ENCODE data around the gene PGAP6. TPM values are rescaled to one million over a fixed set of nuclear protein-coding genes. Genes with fewer than 3 reads are reported as not detected.

PGAP6 gene
- total and polyA plus RNA-seq, 9 of the 15 experiments (the other 6 are each of a cell fraction or from before 2014, with no cell fraction given): 0.45 to 50.2 (median 39.3) TPM

DNA sequence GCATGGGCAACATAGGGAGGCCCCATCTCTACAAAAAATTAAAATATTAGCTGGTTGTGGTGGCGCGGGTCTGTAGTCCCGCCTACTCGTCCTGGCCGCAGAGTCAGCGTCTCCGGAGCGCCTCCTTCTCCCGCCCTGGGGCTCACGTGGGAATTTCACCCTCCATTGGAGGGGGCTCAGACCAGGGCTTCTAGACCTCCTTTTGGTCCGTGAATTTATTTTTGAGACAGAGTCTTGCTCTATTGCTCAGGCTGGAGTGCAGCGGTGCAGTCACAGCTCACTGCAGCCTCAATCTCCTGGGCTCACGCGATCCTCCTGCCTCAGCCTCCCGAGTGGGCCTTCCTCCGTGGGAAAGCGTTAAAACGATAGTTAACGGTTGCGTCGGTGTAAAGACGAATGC, 14.8 kb upstream of the PGAP6 start (continued):
- TF ChIP-seq ZNF766 (CRISPR knock-in tag; conservative IDR thresholded peaks at IDR 0.05) (no peak), HOXB6 (CRISPR knock-in tag; IDR thresholded peaks at IDR 0.05; ENCODE audit: borderline replicate concordance) (no peak), ZNF146 (CRISPR knock-in tag; IDR thresholded peaks at IDR 0.05; ENCODE audit: unreplicated experiment) (no peak), SRF (CRISPR knock-in tag; IDR thresholded peaks at IDR 0.05) (peak in 1 of 2 experiments; percentile 29; a peak in 1 of 4 replicates), FOSL1 (tag; conservative IDR thresholded peaks at IDR 0.05) (no peak), KAT8 (IDR thresholded peaks at IDR 0.05; ENCODE audit: low read depth) (no peak), ZNF282 (CRISPR knock-in tag; IDR thresholded peaks at IDR 0.05) (no peak), XRCC4 (IDR thresholded peaks at IDR 0.05; ENCODE audit: extremely low read depth, insufficient read depth, insufficient read length) (no peak), ZNF253 (CRISPR knock-in tag; conservative IDR thresholded peaks at IDR 0.05) (no peak), WHSC1 (IDR thresholded peaks at IDR 0.05; ENCODE audit: low read length) (no peak), SP2 (IDR thresholded peaks at IDR 0.05; ENCODE audit: extremely low read depth, low read depth, low read length, poor library complexity, severe bottlenecking) (no peak), NR2C1 (IDR thresholded peaks at IDR 0.05) (no peak), NR2C1 (tag; IDR thresholded peaks at IDR 0.05) (no peak), BRCA1 (IDR thresholded peaks at IDR 0.05) (no peak), BRCA1 (CRISPR knock-in tag; IDR thresholded peaks at IDR 0.05) (no peak), CBX3 (IDR thresholded peaks at IDR 0.05; ENCODE audit: borderline replicate concordance in 1 of 2, low read length in 2 of 2) (0 out of 3 replicates have a peak, but pooled peaks of 1 of the 2 experiments have one; percentile 18), PCBP1 (IDR thresholded peaks at IDR 0.05; ENCODE audit: low read depth, low read length, poor library complexity, severe bottlenecking) (no peak), POU5F1 (IDR thresholded peaks at IDR 0.05; ENCODE audit: borderline replicate concordance, low read depth, low read length, partially characterized antibody) (no peak)
- TF ChIP-seq, protein P1, sequence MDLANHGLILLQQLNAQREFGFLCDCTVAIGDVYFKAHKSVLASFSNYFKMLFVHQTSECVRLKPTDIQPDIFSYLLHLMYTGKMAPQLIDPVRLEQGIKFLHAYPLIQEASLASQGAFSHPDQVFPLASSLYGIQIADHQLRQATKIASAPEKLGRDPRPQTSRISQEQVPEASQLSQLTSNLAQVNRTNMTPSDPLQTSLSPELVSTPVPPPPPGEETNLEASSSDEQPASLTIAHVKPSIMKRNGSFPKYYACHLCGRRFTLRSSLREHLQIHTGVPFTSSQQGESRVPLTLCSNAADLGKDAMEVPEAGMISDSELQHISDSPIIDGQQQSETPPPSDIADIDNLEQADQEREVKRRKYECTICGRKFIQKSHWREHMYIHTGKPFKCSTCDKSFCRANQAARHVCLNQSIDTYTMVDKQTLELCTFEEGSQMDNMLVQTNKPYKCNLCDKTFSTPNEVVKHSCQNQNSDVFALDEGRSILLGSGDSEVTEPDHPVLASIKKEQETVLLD (IDR thresholded peaks at IDR 0.05): peak; percentile 92
- TF ChIP-seq, protein P2, sequence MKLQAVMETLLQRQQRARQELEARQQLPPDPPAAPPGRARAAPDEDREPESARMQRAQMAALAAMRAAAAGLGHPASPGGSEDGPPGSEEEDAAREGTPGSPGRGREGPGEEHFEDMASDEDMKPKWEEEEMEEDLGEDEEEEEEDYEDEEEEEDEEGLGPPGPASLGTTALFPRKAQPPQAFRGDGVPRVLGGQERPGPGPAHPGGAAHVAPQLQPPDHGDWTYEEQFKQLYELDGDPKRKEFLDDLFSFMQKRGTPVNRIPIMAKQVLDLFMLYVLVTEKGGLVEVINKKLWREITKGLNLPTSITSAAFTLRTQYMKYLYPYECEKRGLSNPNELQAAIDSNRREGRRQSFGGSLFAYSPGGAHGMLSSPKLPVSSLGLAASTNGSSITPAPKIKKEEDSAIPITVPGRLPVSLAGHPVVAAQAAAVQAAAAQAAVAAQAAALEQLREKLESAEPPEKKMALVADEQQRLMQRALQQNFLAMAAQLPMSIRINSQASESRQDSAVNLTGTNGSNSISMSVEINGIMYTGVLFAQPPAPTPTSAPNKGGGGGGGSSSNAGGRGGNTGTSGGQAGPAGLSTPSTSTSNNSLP (IDR thresholded peaks at IDR 0.05; ENCODE audit: borderline replicate concordance, low read depth, low read length): no peak
- TF ChIP-seq, protein P3, sequence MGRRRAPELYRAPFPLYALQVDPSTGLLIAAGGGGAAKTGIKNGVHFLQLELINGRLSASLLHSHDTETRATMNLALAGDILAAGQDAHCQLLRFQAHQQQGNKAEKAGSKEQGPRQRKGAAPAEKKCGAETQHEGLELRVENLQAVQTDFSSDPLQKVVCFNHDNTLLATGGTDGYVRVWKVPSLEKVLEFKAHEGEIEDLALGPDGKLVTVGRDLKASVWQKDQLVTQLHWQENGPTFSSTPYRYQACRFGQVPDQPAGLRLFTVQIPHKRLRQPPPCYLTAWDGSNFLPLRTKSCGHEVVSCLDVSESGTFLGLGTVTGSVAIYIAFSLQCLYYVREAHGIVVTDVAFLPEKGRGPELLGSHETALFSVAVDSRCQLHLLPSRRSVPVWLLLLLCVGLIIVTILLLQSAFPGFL (CRISPR knock-in tag; IDR thresholded peaks at IDR 0.05): no peak
- TF ChIP-seq, protein P4, sequence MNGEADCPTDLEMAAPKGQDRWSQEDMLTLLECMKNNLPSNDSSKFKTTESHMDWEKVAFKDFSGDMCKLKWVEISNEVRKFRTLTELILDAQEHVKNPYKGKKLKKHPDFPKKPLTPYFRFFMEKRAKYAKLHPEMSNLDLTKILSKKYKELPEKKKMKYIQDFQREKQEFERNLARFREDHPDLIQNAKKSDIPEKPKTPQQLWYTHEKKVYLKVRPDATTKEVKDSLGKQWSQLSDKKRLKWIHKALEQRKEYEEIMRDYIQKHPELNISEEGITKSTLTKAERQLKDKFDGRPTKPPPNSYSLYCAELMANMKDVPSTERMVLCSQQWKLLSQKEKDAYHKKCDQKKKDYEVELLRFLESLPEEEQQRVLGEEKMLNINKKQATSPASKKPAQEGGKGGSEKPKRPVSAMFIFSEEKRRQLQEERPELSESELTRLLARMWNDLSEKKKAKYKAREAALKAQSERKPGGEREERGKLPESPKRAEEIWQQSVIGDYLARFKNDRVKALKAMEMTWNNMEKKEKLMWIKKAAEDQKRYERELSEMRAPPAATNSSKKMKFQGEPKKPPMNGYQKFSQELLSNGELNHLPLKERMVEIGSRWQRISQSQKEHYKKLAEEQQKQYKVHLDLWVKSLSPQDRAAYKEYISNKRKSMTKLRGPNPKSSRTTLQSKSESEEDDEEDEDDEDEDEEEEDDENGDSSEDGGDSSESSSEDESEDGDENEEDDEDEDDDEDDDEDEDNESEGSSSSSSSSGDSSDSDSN (IDR thresholded peaks at IDR 0.05; ENCODE audit: borderline replicate concordance in 1 of 2, low read depth in 2 of 2, low read length in 2 of 2): peak in 1 of 2 experiments; percentile 45; a peak in 1 of 4 replicates

Data from K562 (cell line).